Measurements from ENCODE around the gene HSD3B7.
"Not testable (repeated sequence)": the region's sequence is repeated elsewhere in the genome, so short reads cannot be mapped to it uniquely, and the experiment has no call there.

DNA sequence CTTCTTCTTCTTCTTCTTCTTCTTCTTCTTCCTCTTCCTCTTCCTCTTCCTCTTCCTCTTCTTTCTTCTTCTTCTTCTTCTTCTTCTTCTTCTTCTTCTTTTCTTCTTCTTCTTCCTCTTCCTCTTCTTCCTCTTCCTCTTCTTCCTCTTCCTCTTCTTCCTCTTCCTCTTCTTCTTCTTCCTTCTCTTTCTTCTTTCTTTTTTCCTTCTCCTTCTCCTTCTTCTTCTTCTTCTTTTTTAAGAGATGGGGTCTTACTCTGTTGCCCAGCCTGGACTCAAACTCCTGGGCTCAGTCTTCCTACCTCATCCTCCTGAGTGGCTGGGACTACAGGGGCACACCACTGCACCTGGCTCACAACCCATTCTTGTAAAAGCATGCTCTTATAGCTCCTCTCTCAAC is 28.3 kb downstream of the HSD3B7 start:
- TF ChIP-seq CTCF (IDR thresholded peaks at IDR 0.05); EP300 (IDR thresholded peaks at IDR 0.05; ENCODE audit: low read depth); POLR2A (IDR thresholded peaks at IDR 0.05); POLR2AphosphoS5 (IDR thresholded peaks at IDR 0.05): not testable (repeated sequence)
